UCSD-AML1 (cell line): ENCODE results near the gene PTGIS.
"Not testable (repeated sequence)": the region's sequence is repeated elsewhere in the genome, so short reads cannot be mapped to it uniquely, and the experiment has no call there.

Experiments
- DNase-seq: peaks from one replicate; lab custom pipeline; 2025; ENCODE audit not compliant: unreplicated experiment; lab: John Stamatoyannopoulos, UW

PTGIS gene

DNA sequence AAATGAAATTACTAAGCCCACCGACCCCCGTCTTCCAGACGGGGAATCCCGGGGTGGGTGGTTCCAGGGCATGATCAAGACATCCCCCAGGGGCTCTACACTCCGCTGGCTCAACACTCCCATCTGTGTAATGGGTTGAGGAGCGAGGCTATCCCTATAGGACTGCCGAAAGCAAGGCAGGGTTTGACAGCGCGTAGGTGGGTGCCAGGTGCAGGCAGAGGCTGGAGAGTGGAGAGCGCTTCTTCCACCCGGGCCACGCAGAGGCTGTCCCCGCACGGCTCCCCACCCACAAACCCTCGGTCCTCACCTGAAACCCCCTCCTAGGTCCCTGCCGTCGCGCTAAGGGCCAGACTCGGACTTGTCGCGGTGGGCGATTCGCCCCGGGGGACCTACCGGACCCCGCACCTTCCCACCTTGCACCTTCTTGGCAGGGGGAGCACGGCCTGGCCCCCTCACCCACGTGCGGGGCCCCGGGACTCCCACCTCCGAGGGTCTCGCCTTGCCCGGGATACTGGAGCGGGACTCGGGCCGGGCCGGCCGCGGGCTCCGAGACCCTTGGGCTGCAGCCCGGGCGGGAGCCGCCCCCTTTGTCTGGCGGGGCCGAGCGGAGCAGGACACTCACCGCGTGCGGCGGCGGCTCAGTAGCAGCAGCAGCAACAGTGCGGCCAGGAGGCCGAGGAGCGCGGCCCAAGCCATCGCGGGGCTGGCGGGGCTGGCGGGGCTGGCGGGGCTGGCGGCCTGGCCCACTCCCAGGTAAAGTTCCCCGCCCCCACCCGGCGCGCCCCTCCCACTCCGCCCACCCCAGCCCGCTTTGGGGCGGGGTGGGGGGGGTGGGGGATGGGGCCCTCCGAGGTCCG is at the start of gene PTGIS:
Gene PTGIS, minus strand, starts transcription at position 717 of the 857 bp plus-strand sequence. Its CDS starts 21 bp downstream, at position 696.
- no peak for DNase-seq

DNA sequence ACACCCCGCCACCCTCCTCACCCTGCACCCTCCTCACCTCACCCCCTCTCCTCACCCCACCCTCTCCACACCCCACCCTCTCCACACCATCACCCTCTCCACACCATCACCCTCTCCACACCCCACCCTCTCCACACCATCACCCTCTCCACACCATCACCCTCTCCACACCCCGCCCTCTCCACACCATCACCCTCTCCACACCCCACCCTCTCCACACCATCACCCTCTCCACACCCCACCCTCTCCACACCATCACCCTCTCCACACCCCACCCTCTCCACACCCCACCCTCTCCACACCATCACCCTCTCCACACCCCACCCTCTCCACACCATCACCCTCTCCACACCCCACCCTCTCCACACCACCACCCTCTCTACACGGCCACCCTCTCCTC is 49.5 kb upstream of the PTGIS start:
- DNase-seq = not testable (repeated sequence)

- no peak for DNase-seq
Measured at GRCh38 chr20:49616154-49617007, 48.4 kb upstream of the PTGIS start.

GRCh38 chr20:49615401-49616153 is 47.6 kb upstream of the PTGIS start:
- DNase-seq = no peak

GRCh38 chr20:49615051-49615400 is 47.1 kb upstream of the PTGIS start:
- not testable (repeated sequence) for DNase-seq

DNA sequence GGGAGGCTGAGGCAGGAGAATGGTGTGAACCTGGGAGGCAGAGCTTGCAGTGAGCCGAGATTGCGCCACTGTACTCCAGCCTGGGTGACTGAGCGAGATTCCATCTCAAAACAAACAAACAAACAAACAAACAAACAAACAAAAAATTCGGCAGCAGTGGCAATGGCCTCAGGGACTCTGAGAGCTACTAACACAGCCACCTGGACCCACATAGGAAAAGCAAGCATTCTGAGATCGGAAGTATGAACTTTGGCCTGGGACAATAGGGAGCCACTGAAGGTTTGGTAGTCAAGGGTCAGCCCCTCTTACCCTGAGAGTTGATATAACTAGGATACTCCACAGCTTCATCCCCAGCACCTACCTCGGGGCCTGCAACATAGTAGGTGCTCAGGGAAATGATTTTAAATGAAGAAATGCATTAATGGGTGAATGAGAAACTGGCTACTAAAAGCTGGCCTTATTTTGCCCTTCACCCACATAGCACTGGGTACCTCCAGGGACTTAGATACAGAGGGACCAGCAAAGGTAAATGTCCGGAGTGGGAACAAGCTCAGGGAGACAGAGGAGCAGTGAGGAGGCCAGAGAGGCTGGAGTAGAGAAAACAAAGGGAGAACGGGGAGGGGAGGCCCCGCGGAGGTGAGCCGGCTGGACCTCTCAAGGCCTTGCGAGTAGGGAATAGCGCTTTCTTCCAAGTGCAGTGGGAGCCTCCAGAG is 46.6 kb upstream of the PTGIS start:
- no peak for DNase-seq

GRCh38 chr20:49612127-49612738 is 44.3 kb upstream of the PTGIS start:
- DNase-seq = no peak

DNA sequence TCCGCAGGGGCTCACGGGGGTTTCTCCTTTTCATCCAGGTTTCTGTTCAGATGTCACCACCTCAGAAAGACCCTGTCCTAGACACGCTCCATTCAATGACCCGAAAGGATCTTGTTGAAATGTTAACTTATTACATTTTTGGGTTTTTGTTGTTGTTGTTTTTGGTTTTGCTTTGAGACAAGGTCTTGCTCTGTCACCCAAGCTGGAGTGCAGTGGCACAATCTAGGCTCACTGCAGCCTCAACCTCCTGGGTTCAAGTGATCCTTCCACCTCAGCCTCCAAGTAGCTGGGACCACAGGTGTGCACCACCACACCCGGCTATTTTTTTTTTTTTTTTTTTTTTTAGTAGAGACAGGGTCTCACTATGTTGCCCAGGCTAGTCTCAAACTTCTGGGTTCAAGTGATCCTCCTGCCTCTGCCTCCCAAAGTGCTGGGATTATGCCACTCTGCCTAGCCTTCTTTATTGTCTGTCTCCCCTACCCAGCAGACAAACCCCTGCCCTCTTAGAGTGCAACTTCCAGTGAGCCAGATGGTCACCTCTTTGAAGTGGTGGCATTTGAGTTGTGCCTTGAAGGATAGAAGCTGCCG is 43.7 kb upstream of the PTGIS start:
- not testable (repeated sequence) for DNase-seq

DNA sequence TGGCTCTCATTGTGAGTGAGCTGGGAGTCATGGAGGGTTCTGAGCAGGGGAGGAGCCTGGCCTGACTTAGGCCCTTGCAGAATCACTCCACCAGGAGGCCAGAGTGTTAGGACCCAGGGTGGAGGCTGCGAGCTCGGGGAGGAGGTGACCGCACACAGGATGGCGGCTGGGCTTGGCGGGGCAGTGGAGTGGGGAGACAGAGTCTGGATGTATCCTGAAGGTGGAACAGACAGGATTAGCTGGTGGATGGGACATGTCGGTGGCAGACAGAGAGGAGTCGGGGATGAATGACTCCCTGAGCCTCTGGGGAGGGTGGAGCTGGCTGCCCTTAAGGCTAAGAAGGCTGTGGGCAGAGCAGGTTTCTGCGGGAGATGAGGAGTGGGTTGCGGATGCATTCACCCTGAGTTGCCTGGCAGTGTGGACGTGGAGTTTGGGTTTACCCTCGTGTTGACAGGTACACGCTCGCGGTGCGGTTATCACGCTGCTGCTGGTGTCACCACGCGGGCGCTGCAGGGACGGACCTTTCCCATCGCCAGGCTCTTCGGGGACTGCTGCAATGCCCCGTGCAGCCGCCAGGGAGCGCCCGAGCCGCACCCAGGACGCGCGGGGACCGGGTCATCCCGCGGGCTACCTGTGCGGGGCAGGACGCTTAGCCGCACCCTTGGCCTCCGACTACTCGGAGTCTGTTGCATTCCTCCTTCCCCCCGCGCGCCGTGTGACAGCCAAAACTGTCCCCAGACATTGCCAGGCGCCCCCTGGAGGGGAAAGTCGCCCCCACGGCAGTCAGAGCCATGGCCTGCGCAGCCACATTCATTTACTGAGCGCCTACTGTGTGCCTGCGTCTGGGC is 43.0 kb upstream of the PTGIS start:
- DNase-seq = peak; percentile 83

GRCh38 chr20:49608752-49609670 is 41.1 kb upstream of the PTGIS start:
- DNase-seq = peak; percentile 60

DNA sequence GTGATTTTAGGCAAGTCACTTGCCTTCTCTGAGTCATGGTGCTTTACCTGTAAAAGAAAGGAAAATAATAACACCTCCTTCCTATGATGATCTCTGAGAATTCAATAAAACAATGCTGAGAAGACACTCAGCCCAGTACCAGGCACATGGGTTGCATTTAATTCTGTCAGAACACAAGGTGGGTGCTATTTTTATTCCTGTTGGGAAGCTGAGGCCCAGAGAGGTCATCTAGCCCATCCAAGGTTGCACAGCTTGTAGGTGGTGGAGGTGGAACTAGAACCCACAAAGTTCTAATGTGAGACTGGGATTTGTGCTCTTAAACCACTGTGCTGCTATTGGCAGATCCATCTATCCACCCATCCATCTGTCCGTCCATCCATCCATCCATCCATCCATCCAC is 39.6 kb upstream of the PTGIS start:
- no peak for DNase-seq

GRCh38 chr20:49603209-49603627 is 35.3 kb upstream of the PTGIS start:
- peak; percentile 32 for DNase-seq

DNA sequence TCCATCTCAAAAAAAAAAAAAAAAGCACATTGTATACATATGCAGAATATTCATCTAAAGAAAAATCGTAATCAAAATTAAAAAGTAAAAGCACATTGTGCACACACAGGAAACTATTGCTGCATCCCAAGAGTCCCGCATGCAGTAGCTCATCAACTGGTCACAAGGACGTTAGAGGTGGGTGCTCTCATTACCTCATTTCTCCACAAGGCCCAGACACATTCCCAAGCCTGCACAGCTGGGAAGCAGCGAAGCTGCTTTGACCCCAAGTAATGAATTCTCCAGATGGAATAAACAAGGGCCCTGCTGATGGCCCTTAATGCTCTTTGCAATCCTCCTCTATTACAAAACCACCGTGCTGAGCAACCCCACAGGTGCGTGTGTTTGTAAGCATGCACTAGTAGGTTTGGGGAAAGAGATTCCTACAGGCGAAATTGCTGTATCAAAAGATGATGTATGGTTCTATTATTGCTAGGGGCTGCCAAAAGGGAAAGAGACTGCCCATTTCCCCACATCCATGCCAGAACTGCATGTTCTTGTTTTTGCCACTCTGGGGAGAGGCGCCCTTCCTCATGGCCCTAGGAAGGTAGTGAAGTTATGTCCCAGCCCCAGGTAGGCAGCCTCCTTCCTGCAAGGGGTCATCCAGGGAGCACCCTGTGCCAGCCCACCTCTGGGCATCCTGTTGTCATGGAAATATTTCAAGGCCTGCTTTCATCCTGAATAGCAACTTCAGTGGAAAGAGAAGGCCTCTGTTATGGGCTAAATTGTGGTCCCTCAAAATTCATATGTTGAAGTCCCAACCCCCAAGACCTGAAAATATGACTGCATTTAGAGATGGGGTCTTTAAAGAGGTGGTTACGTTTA is 34.6 kb upstream of the PTGIS start:
- no peak for DNase-seq

GRCh38 chr20:49601153-49601924 is 33.4 kb upstream of the PTGIS start:
- DNase-seq = no peak

DNA sequence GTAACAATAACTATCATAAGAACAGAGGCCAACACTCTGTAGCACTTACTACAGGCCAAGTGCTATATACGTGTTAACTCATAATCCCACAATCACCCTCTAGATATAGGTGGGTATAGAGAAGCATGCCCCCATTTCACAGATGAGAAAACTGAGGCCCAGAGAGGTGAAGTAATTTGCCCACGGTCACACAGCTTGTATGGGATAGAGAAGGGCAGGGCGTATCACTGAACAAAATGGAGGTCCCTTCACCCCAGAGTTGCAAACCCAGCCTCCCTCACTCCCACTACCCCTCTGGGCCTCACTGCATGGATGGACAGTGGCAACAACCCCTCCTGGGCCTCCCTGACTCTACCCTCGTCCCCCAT is 31.8 kb upstream of the PTGIS start:
- DNase-seq = no peak

- DNase-seq = no peak
Measured at GRCh38 chr20:49597825-49598395, 30.0 kb upstream of the PTGIS start.
